Ureter (tissue), 1 donor: ENCODE measurements around the gene HS6ST1. TPM values are rescaled to one million over a fixed set of nuclear protein-coding genes. Genes with fewer than 3 reads are reported as not detected.
A peak's percentile ranks its signal among the peaks of the same experiment; 100 is the strongest.

Experiments
- DNase-seq: peaks from one replicate; pipeline ENCODE4 v3.0.0-alpha.2; 2020; ENCODE audit warnings: low spot score
- total RNA-seq: library from RNA; stranded (reverse); gene quantifications from one replicate; pipeline ENCODE4 v1.2.4, GENCODE V29; 2023
- donor health status: DM: yes; HTN: yes; CAD: no.

HS6ST1 gene
- total RNA-seq, 1 donor from 2014 or later = 56.0 TPM

- DNase-seq = no peak
These were observed 30.0 kb upstream of the HS6ST1 start for GRCh38 chr2:128348701-128349100.

DNA sequence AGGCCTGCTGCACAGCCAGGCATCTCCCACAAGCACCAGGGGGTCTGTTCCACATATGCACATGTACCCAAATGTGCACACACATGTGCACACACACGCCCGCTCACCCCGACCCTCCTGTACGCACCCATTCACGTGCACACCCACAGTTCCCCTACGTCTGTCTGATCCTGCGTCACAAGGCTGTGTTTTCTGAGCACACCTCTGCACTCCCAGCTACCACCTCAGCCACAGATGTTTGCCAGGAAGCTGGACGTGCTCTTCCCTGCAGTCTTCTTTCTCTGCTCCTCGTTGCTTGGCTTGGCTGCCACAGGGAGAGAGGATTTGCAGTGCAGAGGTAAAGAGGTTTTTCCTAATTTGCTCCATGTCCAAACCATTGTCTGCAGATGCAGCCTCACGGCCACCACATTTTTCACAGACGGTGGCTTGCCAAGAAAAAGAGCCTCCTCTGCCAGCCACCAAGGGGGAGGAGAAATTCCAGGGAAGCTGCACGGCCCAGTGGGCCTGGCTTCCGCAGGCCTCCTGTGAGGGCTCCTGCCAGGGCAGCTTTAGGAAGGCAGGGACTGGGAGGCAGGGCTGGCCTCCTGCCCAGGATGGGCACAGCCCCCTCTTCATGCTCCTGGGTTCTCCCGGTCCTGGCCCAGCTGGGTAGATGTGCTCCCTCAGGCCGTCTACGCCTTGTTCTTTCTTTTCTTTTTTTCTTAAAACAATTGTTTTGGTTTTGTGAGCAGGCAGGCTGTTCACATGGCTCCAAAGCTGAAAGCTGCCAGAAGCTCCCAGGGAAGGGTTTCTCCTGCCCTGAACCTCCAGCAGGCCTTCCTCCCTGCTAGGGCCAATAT, 29.3 kb upstream of the HS6ST1 start:
- DNase-seq = peak; percentile 74

DNA sequence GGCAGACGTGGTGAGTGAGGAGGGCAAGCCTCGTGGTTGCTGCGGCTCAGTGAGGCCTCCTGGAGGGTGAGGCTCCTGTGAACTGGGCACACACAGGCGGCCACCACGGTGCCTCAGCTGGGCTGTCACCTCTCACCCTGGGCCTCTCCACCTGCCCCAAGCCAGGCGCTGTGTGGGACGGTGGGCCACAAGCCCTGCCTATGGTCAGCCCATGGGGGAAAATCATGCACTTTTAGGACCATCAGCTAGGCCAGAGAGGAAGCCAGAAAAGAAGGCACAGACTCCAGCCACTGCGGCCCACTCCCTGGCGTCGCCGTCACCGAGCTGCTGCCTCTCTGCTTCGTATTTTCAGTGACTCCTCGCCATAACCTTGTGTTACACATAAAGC, 28.5 kb upstream of the HS6ST1 start:
- DNase-seq = no peak

DNA sequence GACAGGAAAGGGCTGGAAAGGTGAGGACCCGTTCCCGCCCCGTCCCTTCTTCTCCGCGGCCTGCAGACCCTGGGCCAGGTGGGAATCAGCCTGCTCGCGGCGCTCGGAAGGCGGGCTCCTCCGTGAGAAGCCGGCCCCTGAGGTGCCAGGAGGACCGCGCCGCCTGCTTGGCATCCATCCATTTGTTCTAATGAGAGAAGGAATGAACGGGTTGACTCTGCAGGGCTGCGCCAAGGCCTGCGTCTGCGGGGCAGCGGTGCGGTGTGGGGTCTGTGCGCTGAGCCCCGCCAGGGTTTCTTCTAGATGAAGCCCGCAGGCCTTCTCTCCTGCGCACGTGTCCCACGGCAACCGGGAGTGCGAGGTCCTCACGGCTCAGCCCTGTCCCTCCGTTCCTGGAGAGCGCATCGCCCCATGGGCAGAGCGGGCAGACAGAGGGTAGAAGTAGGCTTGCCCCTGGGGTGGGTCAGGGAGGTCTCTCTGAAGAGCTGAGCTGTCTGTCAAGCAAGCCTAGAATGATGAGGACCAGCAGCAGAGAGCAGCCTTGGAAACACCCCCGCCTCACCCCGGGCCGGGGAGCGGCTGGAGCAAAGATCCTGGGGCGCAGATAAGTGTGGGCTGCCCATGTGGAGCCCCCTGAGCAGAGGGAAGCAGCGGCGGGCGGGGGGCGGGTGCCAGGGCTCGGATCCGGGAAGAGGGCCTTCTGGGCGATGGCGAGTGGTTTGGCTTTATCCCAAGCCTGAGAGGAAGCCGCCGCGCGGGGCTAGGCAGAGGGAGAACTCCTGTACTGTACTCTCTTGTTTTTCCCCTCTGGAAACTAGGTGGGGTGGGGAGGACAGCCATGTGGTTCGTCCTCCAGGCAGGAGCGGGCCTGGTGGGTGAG, 27.9 kb upstream of the HS6ST1 start:
- DNase-seq = no peak

- no peak for DNase-seq
These were observed 26.9 kb upstream of the HS6ST1 start for GRCh38 chr2:128345436-128346165.

- no peak for DNase-seq
These were observed 25.4 kb upstream of the HS6ST1 start for GRCh38 chr2:128344101-128344500.

DNA sequence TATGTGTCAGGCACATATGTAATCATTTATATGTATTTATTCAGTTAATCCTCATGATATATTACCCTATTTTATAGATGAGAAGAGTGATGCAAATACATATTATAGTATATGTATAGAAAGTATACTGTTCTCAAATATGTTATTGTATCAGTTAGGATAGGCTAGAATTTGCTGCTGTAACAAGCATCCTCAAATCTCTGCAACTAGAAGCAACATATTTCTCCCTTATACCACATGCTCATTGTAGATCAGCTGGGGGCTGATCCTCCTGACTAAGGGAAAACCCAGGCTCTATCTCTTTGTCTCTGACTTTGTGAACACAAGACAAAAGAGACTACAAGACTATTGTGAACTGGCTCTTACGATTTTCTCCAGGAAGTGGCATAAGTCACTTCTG, 24.8 kb upstream of the HS6ST1 start:
- no peak for DNase-seq

DNA sequence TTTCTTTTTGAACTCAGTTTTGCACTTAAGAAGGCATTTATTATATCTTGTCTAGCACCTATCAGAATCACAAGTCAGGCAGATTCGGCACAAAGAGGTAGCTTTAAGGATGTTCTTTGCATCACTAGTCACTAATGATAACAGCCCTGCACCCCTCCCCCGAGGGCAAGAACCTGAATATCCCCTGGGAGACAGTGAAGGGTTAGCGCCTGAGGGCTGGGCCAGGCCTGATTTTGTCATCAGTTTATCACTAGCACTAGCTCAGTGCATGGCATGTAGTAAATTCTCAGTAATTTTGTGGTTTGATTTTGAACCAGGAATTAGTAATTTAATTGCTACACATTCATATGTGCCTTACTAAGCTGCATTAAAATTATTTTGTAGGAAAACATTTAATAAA, 23.9 kb upstream of the HS6ST1 start:
- no peak for DNase-seq

DNA sequence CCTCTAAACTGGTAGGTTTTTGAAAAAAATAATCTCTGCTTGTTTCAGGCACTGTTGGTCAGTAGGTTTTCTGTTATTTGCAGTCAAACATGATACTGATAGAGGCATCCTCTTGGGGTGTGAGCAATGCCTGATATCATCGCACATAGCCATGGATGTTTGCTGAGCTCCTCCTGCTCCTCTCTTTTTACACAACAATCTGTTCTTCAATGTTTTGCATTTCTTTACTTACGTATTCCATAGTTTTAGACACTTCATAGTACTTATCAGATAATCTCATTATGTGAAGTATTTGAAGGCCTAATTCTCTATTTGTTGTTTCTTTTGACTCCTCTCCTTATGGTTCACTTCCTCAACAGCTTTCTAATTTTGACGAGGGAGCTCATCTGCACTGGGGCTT, 23.0 kb upstream of the HS6ST1 start:
- DNase-seq = no peak

DNA sequence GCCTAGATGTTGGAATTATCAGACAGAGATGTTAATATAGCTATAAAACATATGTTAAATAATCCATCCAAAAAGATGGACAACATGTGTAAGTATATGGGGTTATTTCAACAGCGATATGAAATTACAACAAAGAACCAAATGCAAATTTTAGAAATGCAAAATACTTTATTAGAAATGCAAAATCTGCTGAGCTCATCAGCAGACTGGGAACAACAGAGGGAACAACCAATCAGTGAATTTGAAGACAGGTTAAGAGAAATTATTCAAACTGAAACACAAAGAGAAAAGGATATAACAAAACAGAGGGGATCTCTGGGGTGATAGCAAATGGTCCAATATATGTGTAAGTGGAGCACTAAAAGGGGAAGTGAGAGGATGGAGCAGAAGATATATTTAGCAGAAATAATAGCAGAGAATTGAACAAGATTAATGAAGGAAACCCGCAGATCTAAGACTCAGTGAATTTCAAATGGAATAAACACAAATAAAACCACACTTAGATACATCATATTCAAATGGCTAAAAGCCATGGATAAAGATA, 13.5 kb upstream of the HS6ST1 start:
- DNase-seq = no peak

DNA sequence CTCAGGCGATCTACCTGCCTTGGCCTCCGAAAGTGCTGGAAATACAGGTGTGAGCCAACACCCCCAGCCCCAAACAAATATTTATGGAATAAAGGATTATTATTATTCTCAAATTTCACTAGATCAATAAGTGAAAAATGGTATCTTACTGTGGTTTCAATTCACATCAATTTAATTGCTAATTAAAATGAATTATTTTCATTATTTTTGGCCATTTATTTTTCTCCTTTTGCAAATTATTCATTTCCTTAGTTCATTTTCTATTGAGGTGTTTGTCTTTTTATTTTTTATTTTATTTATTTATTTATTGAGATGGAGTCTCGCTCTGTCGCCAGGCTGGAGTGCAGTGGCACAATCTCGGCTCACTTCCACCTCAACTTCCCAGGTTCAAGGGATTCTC, 11.9 kb upstream of the HS6ST1 start:
- DNase-seq = no peak

- no peak for DNase-seq
These were observed 10.9 kb upstream of the HS6ST1 start for GRCh38 chr2:128329607-128330006.

- DNase-seq = no peak
These were observed 8.7 kb upstream of the HS6ST1 start for GRCh38 chr2:128327180-128327964.

GRCh38 chr2:128326346-128326745, 7.7 kb upstream of the HS6ST1 start:
- no peak for DNase-seq

DNA sequence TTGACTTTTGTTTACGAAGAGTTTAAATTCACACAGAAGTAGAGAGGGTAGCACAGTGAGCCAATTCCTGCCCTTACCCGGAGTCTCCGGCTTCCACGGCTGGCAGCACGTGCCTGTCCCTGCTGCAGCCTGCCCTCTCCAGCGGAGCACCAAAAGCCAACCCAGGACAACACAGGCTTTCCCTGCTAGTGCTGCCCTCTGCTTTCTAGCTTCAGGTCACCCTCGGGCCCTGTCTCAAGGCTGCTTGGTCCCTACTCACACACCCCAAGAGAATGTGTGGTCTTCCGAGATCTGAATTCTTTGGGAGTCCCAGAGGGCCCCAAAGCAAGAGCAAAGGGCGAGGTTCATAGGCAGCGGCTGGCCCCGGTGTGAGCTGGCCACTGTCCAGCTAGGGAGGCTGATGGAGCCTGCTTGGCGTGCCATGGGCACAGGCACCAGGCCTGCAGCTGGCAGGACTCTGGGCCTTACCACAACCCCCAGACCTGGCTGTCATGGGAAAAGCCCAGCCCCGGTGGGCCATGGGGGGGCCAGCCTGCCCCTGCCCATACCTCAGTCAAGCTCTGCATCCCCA, 7.0 kb upstream of the HS6ST1 start:
- peak; percentile 58 for DNase-seq

DNA sequence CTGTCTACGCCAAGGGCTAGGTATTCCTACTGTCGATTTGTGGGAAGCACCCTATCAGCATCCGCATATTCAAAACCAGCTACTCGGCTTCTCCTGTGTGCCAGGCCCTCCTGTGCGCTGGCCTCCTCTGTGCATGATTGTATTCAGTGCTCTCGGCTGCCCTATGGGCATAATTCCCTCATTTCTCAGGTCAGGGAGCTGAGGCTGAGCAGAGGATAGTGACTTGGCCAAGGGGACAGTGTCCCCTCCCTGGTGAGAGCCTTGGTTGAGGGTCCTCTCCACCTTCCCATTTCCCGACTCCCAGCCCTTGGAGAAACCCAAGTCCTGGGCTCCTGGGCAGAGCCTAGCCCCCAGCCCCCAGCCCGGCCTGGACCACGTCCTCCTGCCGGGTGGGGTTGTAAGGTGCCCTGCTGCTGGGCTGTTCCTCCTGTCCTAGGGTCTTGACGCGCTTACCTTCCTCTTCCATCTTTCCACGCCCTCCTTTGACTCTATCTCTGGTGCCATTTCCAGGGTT, 6.3 kb upstream of the HS6ST1 start:
- DNase-seq = peak; percentile 14

DNA sequence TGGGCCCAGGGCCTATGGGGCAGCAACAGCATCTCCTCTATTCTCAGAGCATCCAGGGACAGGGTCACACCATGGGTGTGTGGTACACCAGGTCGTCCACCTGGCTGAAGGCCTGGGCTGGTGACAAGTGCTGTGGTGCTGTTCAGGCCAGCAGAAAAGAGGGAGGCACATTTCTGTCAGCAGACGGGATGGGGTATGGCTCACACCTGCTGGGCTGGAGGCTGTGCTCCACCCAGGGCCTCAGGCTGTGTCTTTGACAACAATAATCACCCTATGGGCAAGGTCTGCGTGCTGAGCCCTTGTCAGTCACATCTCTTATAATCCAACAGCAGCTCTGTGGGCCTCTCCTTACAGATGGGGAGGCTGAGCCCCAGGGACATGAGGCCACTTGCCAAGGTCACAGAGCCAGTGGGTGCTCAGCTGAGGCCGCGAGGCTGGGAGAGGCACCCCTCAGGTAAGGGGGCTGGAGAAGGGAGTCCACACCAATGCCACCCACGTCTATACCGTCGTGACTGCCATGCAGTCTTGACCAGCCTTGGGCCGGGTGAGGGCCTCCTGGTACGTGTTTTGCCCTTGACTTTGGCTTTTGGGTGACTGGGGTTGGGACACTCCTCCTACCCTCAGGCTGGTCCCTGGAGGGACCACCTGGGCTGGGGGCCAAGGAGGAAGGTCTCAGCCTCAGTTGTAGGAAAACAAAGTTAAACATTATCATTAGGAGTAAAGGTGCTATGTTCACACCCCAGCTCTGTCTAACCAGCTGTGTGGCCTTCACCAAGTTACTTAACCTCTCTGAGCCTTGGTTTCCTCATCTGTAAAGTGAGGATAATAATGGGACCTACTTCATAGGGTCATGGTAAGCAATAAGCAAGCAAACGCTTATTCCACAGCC, 5.6 kb upstream of the HS6ST1 start:
- peak; percentile 41 for DNase-seq

GRCh38 chr2:128323555-128323931, 4.9 kb upstream of the HS6ST1 start:
- DNase-seq = peak; percentile 41

GRCh38 chr2:128322715-128323554, 4.3 kb upstream of the HS6ST1 start:
- peak; percentile 49 for DNase-seq
